ENCODE measurements around the gene SIGLEC7.

Gene SIGLEC7

GRCh38 chr19:51186323-51186722, 44.2 kb downstream of the SIGLEC7 start:
- H3K27ac ChIP-seq, result no peak overlapping the region
- no peaks in the 10 kb centered on the region for H3K36me3 ChIP-seq (replicated peaks)
- no peak for DNase-seq
- no peak for TF ChIP-seq CTCF (IDR thresholded peaks at IDR 0.05; ENCODE audit: low read depth, low read length, missing control alignments)
- in situ Hi-C loops (cut with HindIII; ENCODE audit: low pct_ligation_motif_present, low sequenced_read_pairs), result no loop called here
- H3K4me3 ChIP-seq (ENCODE audit: low read depth, low read length), result no peak overlapping the region
- H3K27me3 ChIP-seq (replicated peaks), result no peaks in the 10 kb centered on the region

GRCh38 chr19:51187395-51188226, 45.5 kb downstream of the SIGLEC7 start:
- Histone ChIP-seq H3K27me3 (replicated peaks) (no peaks in the 10 kb centered on the region), H3K36me3 (replicated peaks) (no peaks in the 10 kb centered on the region), H3K27ac (no peak overlapping the region), H3K4me3 (ENCODE audit: low read depth, low read length) (no peak overlapping the region)
- no peak for DNase-seq
- TF ChIP-seq CTCF (IDR thresholded peaks at IDR 0.05; ENCODE audit: low read depth, low read length, missing control alignments), result no peak
- in situ Hi-C loops (cut with HindIII; ENCODE audit: low pct_ligation_motif_present, low sequenced_read_pairs), result no loop called here

- no peak overlapping the region for H3K4me3 ChIP-seq (ENCODE audit: low read depth, low read length)
- no peaks in the 10 kb centered on the region for H3K27me3 ChIP-seq (replicated peaks)
- in situ Hi-C loops (cut with HindIII; ENCODE audit: low pct_ligation_motif_present, low sequenced_read_pairs), result no loop called here
- no peak for DNase-seq
- no peak overlapping the region for H3K27ac ChIP-seq
- no peak for TF ChIP-seq CTCF (IDR thresholded peaks at IDR 0.05; ENCODE audit: low read depth, low read length, missing control alignments)
- H3K36me3 ChIP-seq (replicated peaks), result no peaks in the 10 kb centered on the region
These were observed 46.1 kb downstream of the SIGLEC7 start for GRCh38 chr19:51188227-51188559.

- TF ChIP-seq CTCF (IDR thresholded peaks at IDR 0.05; ENCODE audit: low read depth, low read length, missing control alignments), result no peak
- H3K27ac ChIP-seq, result no peak overlapping the region
- in situ Hi-C loops (cut with HindIII; ENCODE audit: low pct_ligation_motif_present, low sequenced_read_pairs), result no loop called here
- H3K4me3 ChIP-seq (ENCODE audit: low read depth, low read length), result no peak overlapping the region
- no peaks in the 10 kb centered on the region for H3K27me3 ChIP-seq (replicated peaks)
- DNase-seq, result no peak
- no peaks in the 10 kb centered on the region for H3K36me3 ChIP-seq (replicated peaks)
These were observed 50.6 kb downstream of the SIGLEC7 start for GRCh38 chr19:51192689-51193088.

GRCh38 chr19:51194527-51195315, 52.6 kb downstream of the SIGLEC7 start:
- Histone ChIP-seq H3K27ac (no peak overlapping the region), H3K27me3 (replicated peaks) (no peaks in the 10 kb centered on the region), H3K4me3 (ENCODE audit: low read depth, low read length) (no peak overlapping the region), H3K36me3 (replicated peaks) (no peaks in the 10 kb centered on the region)
- TF ChIP-seq CTCF (IDR thresholded peaks at IDR 0.05; ENCODE audit: low read depth, low read length, missing control alignments), result no peak
- no peak for DNase-seq
- in situ Hi-C loops (cut with HindIII; ENCODE audit: low pct_ligation_motif_present, low sequenced_read_pairs), result no loop called here

Measured in brain microvascular endothelial cell (primary cell).